ENCODE measurements around the gene GP9.

Gene GP9

DNA sequence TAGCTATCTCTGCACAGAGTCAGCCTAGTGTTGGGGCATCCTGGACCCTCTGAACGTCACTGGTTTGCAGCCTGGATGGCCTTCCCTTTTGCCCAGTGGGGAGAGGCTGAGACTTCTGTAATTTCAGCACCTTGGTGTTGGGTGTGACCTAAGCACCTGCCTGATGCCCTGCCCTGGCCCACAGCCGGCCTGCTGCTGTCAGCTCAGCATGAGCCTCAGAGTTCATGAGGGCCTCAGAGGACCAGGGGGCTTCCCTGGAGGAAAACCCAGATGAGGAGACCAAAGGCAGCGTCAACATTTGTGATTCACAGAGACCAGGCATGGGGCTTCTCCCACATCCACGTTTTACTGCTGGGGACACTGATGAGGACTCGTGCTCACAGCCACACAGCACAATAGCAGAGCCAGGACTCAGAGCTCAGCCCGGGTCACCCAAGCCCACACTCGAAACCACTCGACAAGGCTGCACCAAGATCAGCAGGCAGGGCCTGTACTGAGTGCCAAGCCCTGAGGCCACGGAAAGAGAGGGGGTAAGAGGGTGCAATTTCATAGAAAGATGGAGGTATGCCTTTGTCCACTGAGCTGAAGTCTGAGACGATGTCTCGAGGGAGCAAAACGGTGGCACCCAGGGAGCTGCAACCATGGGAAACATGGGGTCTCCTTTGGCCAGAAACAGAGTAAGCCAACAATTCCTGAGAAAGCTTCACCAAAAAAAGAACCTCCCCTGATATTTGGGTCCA lies 9.9 kb upstream of the GP9 start:
- DNase-seq (ENCODE audit: low spot score): peak; percentile 66
- Histone ChIP-seq H3K27ac (no peak overlapping the region), H3K4me3 (no peak overlapping the region)
- TF ChIP-seq, protein P1, sequence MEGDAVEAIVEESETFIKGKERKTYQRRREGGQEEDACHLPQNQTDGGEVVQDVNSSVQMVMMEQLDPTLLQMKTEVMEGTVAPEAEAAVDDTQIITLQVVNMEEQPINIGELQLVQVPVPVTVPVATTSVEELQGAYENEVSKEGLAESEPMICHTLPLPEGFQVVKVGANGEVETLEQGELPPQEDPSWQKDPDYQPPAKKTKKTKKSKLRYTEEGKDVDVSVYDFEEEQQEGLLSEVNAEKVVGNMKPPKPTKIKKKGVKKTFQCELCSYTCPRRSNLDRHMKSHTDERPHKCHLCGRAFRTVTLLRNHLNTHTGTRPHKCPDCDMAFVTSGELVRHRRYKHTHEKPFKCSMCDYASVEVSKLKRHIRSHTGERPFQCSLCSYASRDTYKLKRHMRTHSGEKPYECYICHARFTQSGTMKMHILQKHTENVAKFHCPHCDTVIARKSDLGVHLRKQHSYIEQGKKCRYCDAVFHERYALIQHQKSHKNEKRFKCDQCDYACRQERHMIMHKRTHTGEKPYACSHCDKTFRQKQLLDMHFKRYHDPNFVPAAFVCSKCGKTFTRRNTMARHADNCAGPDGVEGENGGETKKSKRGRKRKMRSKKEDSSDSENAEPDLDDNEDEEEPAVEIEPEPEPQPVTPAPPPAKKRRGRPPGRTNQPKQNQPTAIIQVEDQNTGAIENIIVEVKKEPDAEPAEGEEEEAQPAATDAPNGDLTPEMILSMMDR (IDR thresholded peaks at IDR 0.05): no peak

DNA sequence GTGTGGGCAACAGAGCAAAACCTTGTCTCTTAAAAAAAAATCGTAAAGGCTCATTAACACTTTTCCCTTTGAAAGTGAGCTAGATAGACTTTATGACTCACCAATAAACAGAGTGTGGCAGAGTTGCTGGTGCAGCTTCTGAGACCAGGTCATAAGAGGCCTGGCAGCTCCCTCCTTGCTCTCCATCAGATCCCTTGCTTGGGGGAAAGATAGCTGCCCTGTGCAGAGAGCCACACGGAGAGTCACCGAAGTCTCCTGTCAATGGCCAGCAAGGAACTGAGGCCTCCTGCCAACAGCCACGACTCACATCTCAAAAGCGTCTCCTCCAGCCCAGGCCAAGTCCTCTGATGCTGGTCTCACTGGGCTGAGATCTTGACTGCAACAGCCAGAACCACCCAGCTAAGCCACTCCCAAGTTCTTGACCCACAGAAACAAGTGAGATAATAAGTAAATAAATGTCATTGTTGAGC lies 8.7 kb upstream of the GP9 start:
- Histone ChIP-seq H3K27ac (peak overlapping the region; percentile 47 to 87), H3K4me3 (no peak overlapping the region)
- TF ChIP-seq, protein P1 (IDR thresholded peaks at IDR 0.05): no peak
- DNase-seq (ENCODE audit: low spot score): peak; percentile 76

DNA sequence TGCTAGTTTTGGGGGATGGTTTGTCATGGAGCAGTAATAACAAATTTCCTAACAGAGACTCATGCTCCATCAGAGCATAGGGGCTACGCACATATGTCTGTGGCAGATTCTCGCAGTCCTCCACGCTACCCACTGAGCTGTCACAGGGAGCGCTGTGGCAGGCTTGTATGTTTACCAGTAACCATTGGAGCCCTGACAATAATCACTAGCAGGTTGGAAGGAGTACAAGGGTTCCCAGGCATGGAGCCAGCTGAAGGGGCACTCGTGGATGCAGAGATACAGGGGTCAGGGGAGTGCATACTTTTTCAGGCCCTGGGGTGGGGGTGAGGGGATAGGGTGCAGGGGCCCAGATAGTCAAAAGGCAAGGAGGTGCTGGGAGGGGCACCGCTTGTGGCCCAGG lies 7.9 kb upstream of the GP9 start:
- Histone ChIP-seq H3K27ac (peak overlapping the region; percentile 47 to 87), H3K4me3 (no peak overlapping the region)
- peak; percentile 74 for DNase-seq (ENCODE audit: low spot score)
- TF ChIP-seq, protein P1 (IDR thresholded peaks at IDR 0.05): no peak

DNA sequence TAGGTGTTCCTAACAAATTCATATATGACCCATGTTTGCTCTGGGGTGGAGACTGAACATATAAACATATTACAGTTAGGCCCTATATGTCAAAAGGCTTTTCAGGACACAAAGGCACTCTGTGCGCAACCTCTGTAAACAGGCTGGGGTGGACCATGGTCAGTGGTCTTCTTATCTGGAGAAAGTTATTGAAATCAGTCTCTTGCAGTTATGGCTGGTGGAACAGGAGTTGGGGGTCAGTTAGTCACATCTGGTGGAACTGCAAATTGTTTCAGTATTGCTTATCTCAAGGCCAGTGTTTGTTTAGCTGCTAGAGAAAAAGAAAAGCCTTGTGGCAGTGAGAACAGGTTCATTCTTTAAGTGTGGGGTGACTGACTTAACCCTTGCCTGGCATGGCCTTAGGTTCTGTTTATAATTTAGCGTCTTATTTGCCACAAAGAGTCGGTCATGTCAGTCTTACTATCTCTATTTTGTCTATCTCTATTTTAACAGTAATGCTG lies 5.9 kb upstream of the GP9 start:
- TF ChIP-seq, protein P1 (IDR thresholded peaks at IDR 0.05): no peak
- no peak overlapping the region for H3K27ac ChIP-seq
- no peak for DNase-seq (ENCODE audit: low spot score)

DNA sequence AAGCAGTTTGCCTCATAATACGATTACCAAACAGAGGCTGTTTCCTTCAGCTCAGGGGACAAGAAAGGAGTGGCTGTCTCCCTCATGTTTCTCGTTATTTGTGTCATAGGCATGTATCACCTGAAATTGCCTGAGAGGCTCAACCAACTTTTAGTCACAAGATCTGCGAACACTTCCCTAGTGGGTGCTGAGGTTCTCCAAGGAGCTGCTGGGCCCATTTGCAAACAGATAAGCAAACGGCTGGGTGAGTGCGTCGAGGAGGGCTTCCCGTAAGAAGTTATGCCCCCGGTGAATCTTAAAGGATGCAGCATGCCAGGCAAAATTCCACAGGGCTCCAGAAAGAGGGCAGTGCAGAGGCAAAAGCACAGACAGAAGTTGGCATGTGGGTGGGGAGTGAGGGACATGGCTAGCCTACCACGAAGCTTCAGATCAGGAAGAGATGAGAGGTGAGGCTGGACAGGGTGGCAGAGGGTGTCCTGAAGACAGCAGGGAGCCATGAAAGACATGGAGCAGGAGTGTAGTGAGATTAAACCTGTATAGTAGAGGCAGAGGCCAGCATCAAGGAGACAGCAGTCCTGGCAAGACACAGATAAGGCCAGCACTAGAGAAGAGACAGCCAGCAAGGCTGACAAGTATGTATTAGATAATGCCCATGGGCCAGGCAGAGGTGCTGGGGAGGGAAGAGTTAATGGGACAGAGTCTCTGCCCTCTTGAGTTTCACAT lies 4.0 kb upstream of the GP9 start:
- H3K4me3 ChIP-seq: no peak overlapping the region
- no peak overlapping the region for H3K27ac ChIP-seq
- DNase-seq (ENCODE audit: low spot score): no peak
- TF ChIP-seq, protein P1 (IDR thresholded peaks at IDR 0.05): no peak

More for the DNA sequence above, 5.9 kb upstream of the GP9 start:
- H3K4me3 ChIP-seq: no peak overlapping the region

DNA sequence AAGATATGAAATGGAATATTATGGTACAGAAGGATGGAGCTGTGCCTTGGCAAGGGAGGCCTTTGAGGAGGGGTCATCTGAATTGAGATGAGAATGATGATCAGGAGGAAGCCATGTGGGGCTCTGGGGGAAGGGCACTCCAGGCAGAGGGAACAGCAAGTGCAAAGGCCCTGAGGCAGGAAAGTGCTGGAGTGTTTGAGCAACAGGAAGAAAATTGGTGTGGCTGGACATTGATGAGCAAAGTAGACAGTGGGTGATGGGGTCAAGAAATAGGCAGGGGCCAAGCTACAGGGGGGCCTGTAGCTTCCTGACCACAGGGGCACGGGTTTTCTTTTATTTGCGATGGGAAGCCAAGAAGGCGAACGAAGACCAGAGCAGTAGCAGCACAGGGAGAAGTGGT lies 3.3 kb upstream of the GP9 start:
- Histone ChIP-seq H3K4me3 (no peak overlapping the region), H3K27ac (no peak overlapping the region)
- TF ChIP-seq, protein P1 (IDR thresholded peaks at IDR 0.05): no peak
- DNase-seq (ENCODE audit: low spot score): no peak

Measured in coronary artery (tissue), 2 donors.